HPDE6-E6E7 (cell line): ENCODE results near the gene SGTA.
"Not testable (repeated sequence)": the region's sequence is repeated elsewhere in the genome, so short reads cannot be mapped to it uniquely, and the experiment has no call there.

Source experiments
- DNase-seq: peaks from one replicate; pipeline ENCODE4 v3.0.0; 2011; ENCODE audit warnings: missing footprints; ENCODE audit errors: extremely low spot score

The SGTA gene

GRCh38 chr19:2793126-2793525, 10.1 kb upstream of the SGTA start:
- no peak for DNase-seq

GRCh38 chr19:2792666-2793065, 9.6 kb upstream of the SGTA start:
- DNase-seq = not testable (repeated sequence)

GRCh38 chr19:2791876-2792275, 8.8 kb upstream of the SGTA start:
- DNase-seq = no peak

- DNase-seq = no peak
Observed at GRCh38 chr19:2791440-2791839, 8.4 kb upstream of the SGTA start.

GRCh38 chr19:2790557-2791271, 7.6 kb upstream of the SGTA start:
- no peak for DNase-seq

- no peak for DNase-seq
Observed at GRCh38 chr19:2790194-2790556, 7.1 kb upstream of the SGTA start.

GRCh38 chr19:2788237-2788636, 5.2 kb upstream of the SGTA start:
- no peak for DNase-seq

- DNase-seq = no peak
Observed at GRCh38 chr19:2787115-2787514, 4.0 kb upstream of the SGTA start.

- DNase-seq = peak; percentile 97
Observed at GRCh38 chr19:2785244-2785997, 2.3 kb upstream of the SGTA start, which contains the start of gene THOP1. Gene THOP1 (plus strand): TSS chr19:2785503. CDS start chr19:2785663, 160 bp downstream.

- DNase-seq = no peak
Observed at GRCh38 chr19:2783781-2784145, 690 bp upstream of the SGTA start.

- DNase-seq = no peak
Observed at GRCh38 chr19:2782329-2782935, 641 bp downstream of the SGTA start.

- DNase-seq = no peak
Observed at GRCh38 chr19:2780284-2780683, 2.8 kb downstream of the SGTA start.

GRCh38 chr19:2779121-2779740, 3.8 kb downstream of the SGTA start:
- DNase-seq = no peak

GRCh38 chr19:2777952-2778683, 5.0 kb downstream of the SGTA start:
- DNase-seq = no peak

GRCh38 chr19:2775556-2776430, 7.3 kb downstream of the SGTA start:
- DNase-seq = no peak

GRCh38 chr19:2774953-2775555, 8.0 kb downstream of the SGTA start:
- no peak for DNase-seq

- no peak for DNase-seq
Observed at GRCh38 chr19:2774083-2774679, 8.9 kb downstream of the SGTA start.

GRCh38 chr19:2771786-2772674, 11.0 kb downstream of the SGTA start:
- DNase-seq = no peak
